ENCODE results near the gene HNRNPUL2.

DNA sequence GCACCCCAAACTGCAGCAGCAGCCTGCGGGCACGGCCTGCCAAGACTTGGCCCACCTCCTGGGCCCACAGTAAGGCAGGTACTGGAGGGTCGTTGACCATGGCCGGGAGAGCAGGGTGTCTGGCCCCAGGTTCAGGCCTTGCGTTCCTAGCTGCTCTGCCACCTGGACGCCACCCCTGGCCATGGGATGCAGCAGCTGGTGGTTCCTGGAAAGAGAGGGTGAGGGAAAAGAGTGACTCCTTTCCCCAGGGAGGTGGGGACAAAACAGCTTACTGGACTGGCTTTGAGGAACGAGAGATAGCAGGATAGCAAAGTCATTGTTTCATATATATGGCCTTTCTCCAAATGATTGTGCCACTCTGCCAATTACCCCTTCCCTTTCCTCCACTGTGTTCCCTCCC, 21.8 kb downstream of the HNRNPUL2 start:
- TF ChIP-seq EZH2 (IDR thresholded peaks at IDR 0.05; ENCODE audit: borderline replicate concordance, low read depth, low read length, severe bottlenecking) (no peak), CTCF (IDR thresholded peaks at IDR 0.05; ENCODE audit: borderline replicate concordance, extremely low read depth, low read length, poor library complexity, severe bottlenecking) (no peak)
